ENCODE data around the gene EVX2.

Gene EVX2

DNA sequence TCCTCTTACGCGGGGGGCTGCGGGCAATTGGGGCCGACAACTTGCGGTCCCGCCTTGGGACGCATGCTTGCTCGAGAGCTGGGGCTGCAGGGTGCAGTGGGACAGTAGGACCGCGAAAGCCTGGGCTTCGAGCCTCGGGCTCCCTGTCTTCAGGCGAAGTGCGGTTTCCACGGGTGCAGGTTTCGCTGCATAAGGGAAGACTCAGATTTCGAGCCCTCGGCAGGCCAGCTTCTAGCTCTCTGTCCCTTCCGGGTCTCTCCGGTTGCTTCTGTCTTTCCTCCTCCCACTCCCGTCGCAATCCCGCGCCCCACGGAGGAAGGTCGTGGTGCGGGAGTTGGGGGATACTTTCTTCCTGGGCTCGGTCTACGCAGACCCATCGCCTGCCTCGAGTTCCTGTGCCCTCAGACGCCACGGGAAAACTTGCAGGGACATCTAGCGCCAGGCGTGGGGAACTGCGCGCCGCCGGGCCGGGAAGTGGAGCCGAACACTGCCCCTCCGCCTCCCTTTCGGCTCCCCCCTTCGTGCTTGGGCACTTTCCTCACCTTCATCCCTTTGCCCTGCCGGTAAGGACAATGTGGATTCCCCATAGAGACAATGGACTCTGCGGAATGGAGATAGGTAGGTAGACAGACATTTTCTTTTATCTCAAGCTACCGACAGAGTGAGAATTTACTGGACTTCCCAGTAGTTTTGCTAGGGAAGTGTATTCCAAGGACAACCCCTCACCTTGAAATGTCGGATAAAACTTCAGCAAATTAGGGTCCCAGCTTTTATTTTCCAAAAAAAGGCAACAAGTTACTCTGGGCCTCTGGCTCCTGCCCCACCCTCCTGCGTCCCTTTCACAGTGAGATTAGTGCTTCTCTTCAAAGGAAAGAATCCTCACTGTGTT is 4.5 kb upstream of the EVX2 start:
- peaks cover 11% of the 10 kb centered on the region; the same call in 1 of the 2 replicates for H3K9me3 ChIP-seq (ENCODE audit: insufficient read depth, low read length)
- peak overlapping the region; percentile 76 for H3K4me3 ChIP-seq (ENCODE audit: insufficient read length, low read depth)
- no peaks in the 10 kb centered on the region for H3K36me3 ChIP-seq (ENCODE audit: insufficient read depth, insufficient read length, low read length)
- peaks cover 4% of the 10 kb centered on the region for H3K4me1 ChIP-seq (ENCODE audit: insufficient read depth, insufficient read length)
- peak overlapping the region; percentile 88 for H3K9ac ChIP-seq (ENCODE audit: insufficient read length, low read depth)
- no peak for TF ChIP-seq SUZ12 (IDR thresholded peaks at IDR 0.05; ENCODE audit: extremely low read depth, insufficient read depth, insufficient read length)
- no peak for TF ChIP-seq ZNF274 (IDR thresholded peaks at IDR 0.05; ENCODE audit: low read depth, low read length)
- TF ChIP-seq YY1 (IDR thresholded peaks at IDR 0.05; ENCODE audit: insufficient read depth, insufficient read length), result no peak
- DNase-seq (ENCODE audit: low read depth, low spot score), result no peak
- peaks cover 93% of the 10 kb centered on the region for H3K27me3 ChIP-seq (ENCODE audit: insufficient read depth, insufficient read length)

DNA sequence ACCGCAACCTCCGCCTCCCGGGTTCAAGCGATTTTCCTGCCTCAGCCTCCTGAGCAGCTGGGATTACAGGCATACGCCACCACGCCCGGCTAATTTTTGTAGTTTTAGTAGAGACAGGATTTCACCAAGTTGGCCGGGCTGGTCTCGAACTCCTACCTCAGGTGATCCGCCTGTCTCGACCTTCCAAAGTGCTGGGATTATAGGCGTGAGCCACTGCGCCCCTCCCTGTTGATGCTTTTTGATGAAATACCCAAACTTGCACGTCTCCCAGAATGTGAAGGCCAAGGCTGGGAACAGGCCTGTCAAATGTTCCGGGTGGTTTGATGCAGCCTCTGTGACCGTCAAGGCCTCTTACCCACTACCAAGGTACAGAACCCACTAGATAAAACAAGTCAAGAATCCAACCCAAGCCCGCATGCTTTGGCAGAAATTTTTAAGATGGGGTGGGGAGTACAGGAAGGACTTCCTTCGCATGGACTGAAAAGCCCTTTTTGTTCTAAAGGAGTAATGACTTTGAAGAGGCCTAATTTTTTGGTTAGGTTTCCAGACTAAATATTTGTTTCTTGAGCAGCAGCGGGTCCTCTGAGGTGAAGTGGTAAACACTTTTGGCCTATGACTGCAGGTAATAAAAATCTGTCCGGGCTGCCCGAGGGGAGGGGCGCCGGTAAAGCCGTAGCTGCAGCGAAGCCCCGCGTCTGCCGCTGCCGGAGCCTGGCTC is 3.7 kb upstream of the EVX2 start:
- TF ChIP-seq ZNF274 (IDR thresholded peaks at IDR 0.05; ENCODE audit: low read depth, low read length) (no peak), SUZ12 (IDR thresholded peaks at IDR 0.05; ENCODE audit: extremely low read depth, insufficient read depth, insufficient read length) (no peak), YY1 (IDR thresholded peaks at IDR 0.05; ENCODE audit: insufficient read depth, insufficient read length) (no peak)
- peak overlapping the region; percentile 76 for H3K4me3 ChIP-seq (ENCODE audit: insufficient read length, low read depth)
- peaks cover 3% of the 10 kb centered on the region for H3K4me1 ChIP-seq (ENCODE audit: insufficient read depth, insufficient read length)
- peaks cover 11% of the 10 kb centered on the region; the same call in 1 of the 2 replicates for H3K9me3 ChIP-seq (ENCODE audit: insufficient read depth, low read length)
- no peaks in the 10 kb centered on the region for H3K36me3 ChIP-seq (ENCODE audit: insufficient read depth, insufficient read length, low read length)
- H3K27me3 ChIP-seq (ENCODE audit: insufficient read depth, insufficient read length), result peaks cover 97% of the 10 kb centered on the region
- no peak for DNase-seq (ENCODE audit: low read depth, low spot score)
- H3K9ac ChIP-seq (ENCODE audit: insufficient read length, low read depth), result peak overlapping the region; percentile 88

DNA sequence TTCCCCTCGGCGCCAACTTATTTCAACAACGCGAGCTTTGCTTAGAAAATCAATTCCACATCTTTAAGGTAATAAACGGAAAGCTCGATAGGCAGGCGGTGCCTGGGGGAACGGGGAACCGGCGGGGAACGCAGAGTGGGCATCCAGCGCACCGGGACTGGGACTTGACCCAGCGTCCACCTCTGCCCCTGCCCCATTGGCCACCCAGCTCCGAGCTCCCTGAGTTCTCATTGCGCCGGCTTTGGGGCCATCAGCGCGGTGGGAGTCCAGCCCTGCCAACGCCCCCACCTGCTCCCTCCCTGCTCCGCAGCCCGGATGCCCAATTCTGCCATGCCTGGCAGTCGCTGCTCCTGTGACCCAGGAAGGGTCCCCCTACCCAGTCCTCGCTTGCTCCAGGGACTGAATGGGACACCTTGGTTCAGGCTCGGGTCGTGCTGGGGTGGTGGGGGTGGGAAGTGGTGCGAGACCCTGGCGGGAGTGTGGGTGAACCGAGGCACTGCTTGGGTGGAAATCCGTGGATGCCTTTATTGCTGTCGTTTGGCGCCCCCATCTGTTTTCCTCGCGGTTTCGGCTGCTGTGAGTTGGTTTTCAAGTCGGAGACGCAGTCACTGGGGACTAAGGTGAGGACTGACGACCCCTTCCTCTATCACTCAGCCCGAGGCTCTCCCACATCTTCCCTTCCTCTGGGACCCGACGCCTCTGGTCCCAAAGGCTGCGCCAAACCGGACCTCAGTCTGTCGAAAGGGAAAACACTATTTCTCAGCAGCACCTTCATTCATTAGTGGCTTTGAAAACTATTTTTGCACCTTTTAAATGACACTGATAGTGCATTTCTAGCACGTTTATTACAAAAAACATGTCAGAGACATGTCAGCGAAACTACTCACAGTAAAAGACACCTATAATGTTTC is 2.4 kb upstream of the EVX2 start:
- H3K27me3 ChIP-seq (ENCODE audit: insufficient read depth, insufficient read length), result peaks cover 100% of the 10 kb centered on the region
- peaks cover 3% of the 10 kb centered on the region for H3K4me1 ChIP-seq (ENCODE audit: insufficient read depth, insufficient read length)
- H3K36me3 ChIP-seq (ENCODE audit: insufficient read depth, insufficient read length, low read length), result no peaks in the 10 kb centered on the region
- no peak for DNase-seq (ENCODE audit: low read depth, low spot score)
- H3K9ac ChIP-seq (ENCODE audit: insufficient read length, low read depth), result peak overlapping the region; percentile 36
- peak overlapping the region; percentile 63 for H3K4me3 ChIP-seq (ENCODE audit: insufficient read length, low read depth)
- H3K9me3 ChIP-seq (ENCODE audit: insufficient read depth, low read length), result peaks cover 15% of the 10 kb centered on the region
- TF ChIP-seq ZNF274 (IDR thresholded peaks at IDR 0.05; ENCODE audit: low read depth, low read length) (no peak), SUZ12 (IDR thresholded peaks at IDR 0.05; ENCODE audit: extremely low read depth, insufficient read depth, insufficient read length) (peak; percentile 10), YY1 (IDR thresholded peaks at IDR 0.05; ENCODE audit: insufficient read depth, insufficient read length) (no peak)

DNA sequence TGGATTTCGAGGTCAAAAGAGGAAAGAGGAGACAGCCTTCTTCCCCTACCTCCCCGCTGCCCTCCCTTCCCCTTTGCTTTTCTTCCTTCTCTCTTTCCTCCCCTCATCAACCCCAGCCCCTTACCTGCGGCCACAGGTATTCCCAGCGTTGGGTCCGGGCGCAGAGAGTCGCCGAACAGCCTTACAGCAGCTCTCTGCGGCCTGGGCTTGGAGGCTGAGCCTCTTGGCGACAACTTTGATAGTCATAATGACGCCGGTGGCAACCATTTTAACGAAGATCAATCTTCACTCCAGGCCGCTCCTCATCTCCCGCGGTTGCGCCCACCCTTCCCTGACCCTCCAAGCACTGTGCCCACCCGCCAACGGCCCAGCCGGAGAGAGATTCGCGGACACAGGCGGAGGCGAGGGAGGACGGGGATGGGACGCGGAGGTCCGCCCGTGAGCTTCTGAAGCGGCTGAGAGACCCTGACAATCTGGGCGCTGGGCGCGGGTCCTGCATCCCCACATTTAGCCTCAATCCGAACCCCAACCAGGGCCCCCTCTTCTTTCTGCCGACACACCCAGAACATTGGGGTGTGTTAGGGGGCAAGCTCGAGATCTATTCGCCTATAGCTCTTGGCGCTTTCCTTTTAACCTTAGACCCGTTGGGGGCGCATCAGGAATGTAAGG is 1.5 kb upstream of the EVX2 start:
- peaks cover 21% of the 10 kb centered on the region for H3K9me3 ChIP-seq (ENCODE audit: insufficient read depth, low read length)
- no peaks in the 10 kb centered on the region for H3K36me3 ChIP-seq (ENCODE audit: insufficient read depth, insufficient read length, low read length)
- peaks cover 100% of the 10 kb centered on the region for H3K27me3 ChIP-seq (ENCODE audit: insufficient read depth, insufficient read length)
- H3K4me1 ChIP-seq (ENCODE audit: insufficient read depth, insufficient read length), result peaks cover 3% of the 10 kb centered on the region
- DNase-seq (ENCODE audit: low read depth, low spot score), result no peak
- TF ChIP-seq ZNF274 (IDR thresholded peaks at IDR 0.05; ENCODE audit: low read depth, low read length), result no peak
- peak; percentile 36 for TF ChIP-seq SUZ12 (IDR thresholded peaks at IDR 0.05; ENCODE audit: extremely low read depth, insufficient read depth, insufficient read length)
- no peak for TF ChIP-seq YY1 (IDR thresholded peaks at IDR 0.05; ENCODE audit: insufficient read depth, insufficient read length)
- peak overlapping the region; percentile 44 for H3K9ac ChIP-seq (ENCODE audit: insufficient read length, low read depth)
- H3K4me3 ChIP-seq (ENCODE audit: insufficient read length, low read depth), result peak overlapping the region; percentile 63

DNA sequence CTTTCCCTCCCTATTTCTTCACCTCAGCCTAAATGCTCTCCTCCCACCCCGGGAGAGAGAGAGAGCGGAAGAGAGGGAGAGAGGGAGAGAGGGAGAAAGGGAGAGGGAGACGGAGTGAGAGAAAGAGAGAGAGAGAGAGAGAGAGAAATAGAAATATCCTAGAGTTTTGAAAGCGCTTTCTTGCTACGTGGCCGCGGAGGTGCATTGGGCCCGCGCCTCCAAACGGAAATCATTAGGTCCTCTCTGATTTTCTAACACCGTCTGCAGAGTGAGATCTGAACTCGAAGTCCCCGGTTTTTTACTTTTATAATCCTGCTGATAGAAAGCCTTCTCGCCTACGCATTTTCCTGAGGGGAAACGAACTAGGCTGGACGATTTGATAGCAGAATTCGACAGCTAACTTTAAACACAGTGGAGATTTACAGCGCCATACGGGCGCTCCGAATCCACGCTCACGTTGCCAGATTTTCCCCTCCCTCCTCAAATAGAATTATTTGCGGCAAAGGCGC is 903 bp upstream of the EVX2 start:
- Histone ChIP-seq H3K9me3 (ENCODE audit: insufficient read depth, low read length) (peaks cover 22% of the 10 kb centered on the region), H3K4me3 (ENCODE audit: insufficient read length, low read depth) (peak overlapping the region; percentile 63), H3K4me1 (ENCODE audit: insufficient read depth, insufficient read length) (peaks cover 3% of the 10 kb centered on the region), H3K36me3 (ENCODE audit: insufficient read depth, insufficient read length, low read length) (no peaks in the 10 kb centered on the region), H3K27me3 (ENCODE audit: insufficient read depth, insufficient read length) (peaks cover 94% of the 10 kb centered on the region), H3K9ac (ENCODE audit: insufficient read length, low read depth) (peak overlapping the region; percentile 44)
- TF ChIP-seq YY1 (IDR thresholded peaks at IDR 0.05; ENCODE audit: insufficient read depth, insufficient read length) (no peak), SUZ12 (IDR thresholded peaks at IDR 0.05; ENCODE audit: extremely low read depth, insufficient read depth, insufficient read length) (peak; percentile 5)
- no peak for DNase-seq (ENCODE audit: low read depth, low spot score)

Measured in NT2/D1 (cell line).